ENCODE results near the gene FOXN1. TPM values are rescaled to one million over a fixed set of nuclear protein-coding genes. Genes with fewer than 3 reads are reported as not detected.

The FOXN1 gene
- total RNA-seq, 1 experiment from 2014 or later: not detected

- no peak for DNase-seq (ENCODE audit: low spot score)
Measured at GRCh38 chr17:28545787-28546415, 39.8 kb downstream of the FOXN1 start.

GRCh38 chr17:28547096-28547622 is 41.0 kb downstream of the FOXN1 start:
- no peak for DNase-seq (ENCODE audit: low spot score)

GRCh38 chr17:28547623-28548416 is 41.7 kb downstream of the FOXN1 start:
- DNase-seq (ENCODE audit: low spot score): peak; percentile 78

- DNase-seq (ENCODE audit: low spot score): no peak
Measured at GRCh38 chr17:28548417-28549130, 42.4 kb downstream of the FOXN1 start.

GRCh38 chr17:28549236-28550132 is 43.3 kb downstream of the FOXN1 start:
- no peak for DNase-seq (ENCODE audit: low spot score)

- no peak for DNase-seq (ENCODE audit: low spot score)
Measured at GRCh38 chr17:28550858-28551257, 44.7 kb downstream of the FOXN1 start.

GRCh38 chr17:28551421-28552175 is 45.5 kb downstream of the FOXN1 start:
- no peak for DNase-seq (ENCODE audit: low spot score)

GRCh38 chr17:28552176-28552999 is 46.2 kb downstream of the FOXN1 start, which contains the start of gene UNC119:
TSS of gene UNC119 (minus strand) at chr17:28552624. CDS start at chr17:28552557, 67 bp downstream.
- DNase-seq (ENCODE audit: low spot score): no peak

- DNase-seq (ENCODE audit: low spot score): no peak
Measured at GRCh38 chr17:28553000-28553505, 46.9 kb downstream of the FOXN1 start.

GRCh38 chr17:28554565-28554964 is 48.4 kb downstream of the FOXN1 start:
- no peak for DNase-seq (ENCODE audit: low spot score)

- DNase-seq (ENCODE audit: low spot score): no peak
Measured at GRCh38 chr17:28555022-28555421, 48.9 kb downstream of the FOXN1 start.

- no peak for DNase-seq (ENCODE audit: low spot score)
Measured at GRCh38 chr17:28563475-28563874, 57.3 kb downstream of the FOXN1 start.

- DNase-seq (ENCODE audit: low spot score): no peak
Measured at GRCh38 chr17:28567604-28568003, 61.5 kb downstream of the FOXN1 start.

- DNase-seq (ENCODE audit: low spot score): no peak
Measured at GRCh38 chr17:28569446-28569845, 63.3 kb downstream of the FOXN1 start.

GRCh38 chr17:28570716-28571360 is 64.7 kb downstream of the FOXN1 start:
- DNase-seq (ENCODE audit: low spot score): no peak

- DNase-seq (ENCODE audit: low spot score): peak; percentile 90
Measured at GRCh38 chr17:28571361-28572122, 65.4 kb downstream of the FOXN1 start, which contains the start of gene PIGS. TSS of gene PIGS (minus strand) at chr17:28571524. CDS start at chr17:28571496, 28 bp downstream.

- DNase-seq (ENCODE audit: low spot score): no peak
Measured at GRCh38 chr17:28572259-28573039, 66.3 kb downstream of the FOXN1 start.
